Activated naive CD8-positive, alpha-beta T cell treated with anti-CD3 and anti-CD28 coated beads, Interleukin-2, amount 50 U/mL, for 16 hours (primary cell): ENCODE results near the gene SRSF2.
A peak's percentile ranks its signal among the peaks of the same experiment; 100 is the strongest.
"Not testable (repeated sequence)": the region's sequence is repeated elsewhere in the genome, so short reads cannot be mapped to it uniquely, and the experiment has no call there.

ENCODE experiments used
- DNase-seq: peaks from one replicate; pipeline ENCODE4 v3.0.0-alpha.2; 2020; ENCODE audit warnings: low read depth, low spot score

Gene SRSF2

GRCh38 chr17:76738468-76738850 is 1.3 kb upstream of the SRSF2 start:
- DNase-seq = no peak

GRCh38 chr17:76737676-76738467 is 741 bp upstream of the SRSF2 start, which contains the start of gene MFSD11:
TSS of gene MFSD11 (plus strand) at chr17:76738119. CDS start at chr17:76738353, 234 bp downstream.
- peak; percentile 84 for DNase-seq

GRCh38 chr17:76736349-76737081 is 616 bp downstream of the SRSF2 start:
- peak; percentile 18 for DNase-seq

- no peak for DNase-seq
These were observed 1.4 kb downstream of the SRSF2 start for GRCh38 chr17:76735586-76736348.

- DNase-seq = no peak
These were observed 2.1 kb downstream of the SRSF2 start for GRCh38 chr17:76735006-76735405.

GRCh38 chr17:76734080-76734840 is 2.9 kb downstream of the SRSF2 start:
- no peak for DNase-seq

- no peak for DNase-seq
These were observed 3.5 kb downstream of the SRSF2 start for GRCh38 chr17:76733618-76733957.

- no peak for DNase-seq
These were observed 4.2 kb downstream of the SRSF2 start for GRCh38 chr17:76732734-76733617.

GRCh38 chr17:76731800-76732733 is 5.1 kb downstream of the SRSF2 start:
- not testable (repeated sequence) for DNase-seq

GRCh38 chr17:76727745-76728456 is 9.2 kb downstream of the SRSF2 start:
- no peak for DNase-seq

- DNase-seq = peak; percentile 49
These were observed 10.1 kb downstream of the SRSF2 start, which contains the start of gene METTL23 for GRCh38 chr17:76726776-76727718. TSS of gene METTL23 (plus strand) at chr17:76726839. CDS start at chr17:76729711, 2,872 bp downstream.

- DNase-seq = peak; percentile 83
These were observed 10.8 kb downstream of the SRSF2 start, which contains the start of gene JMJD6 for GRCh38 chr17:76726231-76726775. TSS of gene JMJD6 (minus strand) at chr17:76726606. CDS start at chr17:76726475, 131 bp downstream.

- DNase-seq = peak; percentile 46
These were observed 11.4 kb downstream of the SRSF2 start for GRCh38 chr17:76725580-76726230.

- DNase-seq = no peak
These were observed 13.3 kb downstream of the SRSF2 start for GRCh38 chr17:76723812-76724211.

GRCh38 chr17:76722977-76723376 is 14.2 kb downstream of the SRSF2 start:
- DNase-seq = not testable (repeated sequence)

GRCh38 chr17:76722279-76722678 is 14.9 kb downstream of the SRSF2 start:
- DNase-seq = no peak
